Stimulated activated CD8-positive, alpha-beta memory T cell treated with anti-CD3 and anti-CD28 coated beads, Interleukin-15, amount 100 ng/mL, for 24 hours (primary cell): ENCODE measurements around the gene SAMD10.
"Not testable (repeated sequence)": the region's sequence is repeated elsewhere in the genome, so short reads cannot be mapped to it uniquely, and the experiment has no call there.

Experiments
- DNase-seq: peaks from one replicate; pipeline ENCODE4 v3.0.0-alpha.2; 2020; ENCODE audit warnings: low read depth

The SAMD10 gene

GRCh38 chr20:63979557-63980316 is at the start of gene SAMD10:
Gene SAMD10 (minus strand): TSS chr20:63979642. CDS start chr20:63979467, 175 bp downstream.
- DNase-seq = peak; percentile 50

- no peak for DNase-seq
Observed at GRCh38 chr20:64027981-64028685, 48.7 kb upstream of the SAMD10 start.

GRCh38 chr20:64025826-64026412 is 46.5 kb upstream of the SAMD10 start:
- no peak for DNase-seq

DNA sequence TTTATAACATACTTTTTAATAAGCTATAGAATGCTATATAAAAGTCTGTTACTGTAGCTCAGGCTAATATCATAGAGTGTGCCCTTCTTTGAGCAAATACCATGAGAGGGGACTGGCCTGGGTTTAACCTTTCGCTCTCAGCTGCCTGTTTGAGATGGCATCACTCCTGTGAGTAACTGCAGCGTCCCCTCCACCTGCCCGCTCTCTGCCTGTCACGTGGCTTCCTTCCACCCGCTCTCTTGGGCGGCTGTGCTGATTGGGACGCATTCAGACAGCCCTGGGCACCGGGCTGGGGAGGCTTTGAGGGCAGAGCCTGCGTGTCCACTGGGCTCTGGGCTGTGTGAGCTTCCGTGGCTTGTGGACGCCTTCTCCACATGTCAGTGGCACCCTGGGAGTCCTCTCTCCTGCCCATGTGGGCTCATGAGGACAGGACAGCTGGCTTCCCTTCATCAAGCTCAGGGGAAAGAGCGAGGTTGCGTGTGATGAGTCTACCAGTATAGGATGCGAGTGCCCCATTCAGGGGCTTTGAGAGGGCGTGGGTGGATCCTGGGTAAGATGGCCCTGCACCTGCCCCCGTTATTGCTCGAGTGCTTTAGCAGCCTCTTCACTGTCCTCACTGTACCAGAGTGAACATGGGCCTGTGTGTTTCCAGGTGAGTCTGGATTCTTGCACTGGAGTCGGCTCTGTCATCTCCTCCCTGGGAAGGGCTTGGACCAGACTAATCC is 45.8 kb upstream of the SAMD10 start:
- no peak for DNase-seq

- no peak for DNase-seq
Observed at GRCh38 chr20:64024141-64024990, 44.9 kb upstream of the SAMD10 start.

GRCh38 chr20:64023361-64024140 is 44.1 kb upstream of the SAMD10 start:
- DNase-seq = no peak

DNA sequence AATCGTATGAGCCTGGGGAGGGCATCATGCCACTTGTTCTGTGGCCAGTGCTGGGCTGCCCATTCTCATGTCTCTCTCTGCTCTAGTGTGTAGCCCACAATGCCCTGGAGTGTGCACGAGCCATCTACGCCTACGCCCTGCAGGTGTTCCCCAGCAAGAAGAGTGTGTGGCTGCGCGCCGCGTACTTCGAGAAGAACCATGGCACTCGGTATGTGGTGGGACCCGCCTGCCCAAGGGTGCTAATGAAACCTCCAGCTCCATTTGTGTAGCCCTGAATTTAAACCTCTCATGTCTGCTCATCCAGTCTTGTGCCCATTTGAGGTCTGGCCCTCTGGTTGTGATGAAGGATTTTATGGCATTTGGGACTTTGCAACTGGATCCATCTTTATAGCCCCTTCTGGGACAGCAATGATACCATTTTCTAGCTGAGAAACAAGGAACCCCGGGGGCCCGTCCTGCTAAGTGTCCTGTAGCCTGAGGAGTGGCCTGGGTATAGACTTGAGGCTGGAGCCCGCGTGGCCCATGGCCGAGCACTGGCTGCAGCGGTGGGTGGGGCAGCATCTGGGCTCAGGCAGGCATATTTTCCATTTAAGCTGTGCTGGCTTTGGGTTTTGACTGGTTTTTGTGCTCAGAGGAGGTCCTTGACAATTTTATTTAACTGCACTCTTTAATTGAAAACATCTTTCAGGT is 43.4 kb upstream of the SAMD10 start:
- no peak for DNase-seq

GRCh38 chr20:64021124-64021975 is 41.9 kb upstream of the SAMD10 start:
- no peak for DNase-seq

DNA sequence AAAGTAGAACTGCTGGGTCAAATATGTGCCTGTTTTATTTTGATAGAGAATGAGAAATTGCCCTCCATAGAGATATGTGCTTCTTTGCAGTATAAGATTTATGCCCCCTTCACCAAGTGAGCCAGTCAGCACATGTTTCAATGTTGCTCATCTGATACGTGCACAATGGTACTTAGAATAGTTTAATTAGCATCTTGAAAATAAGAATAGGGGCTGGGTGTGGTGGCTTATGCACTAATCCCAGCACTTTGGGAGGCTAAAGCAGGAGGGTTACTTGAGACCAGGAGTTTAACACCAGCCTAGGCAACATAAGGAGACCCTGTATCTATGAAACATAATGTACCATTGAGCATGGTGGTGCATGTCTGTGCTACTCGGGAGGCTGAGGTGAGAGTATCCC is 36.2 kb upstream of the SAMD10 start:
- no peak for DNase-seq

GRCh38 chr20:64012385-64013154 is 33.1 kb upstream of the SAMD10 start:
- not testable (repeated sequence) for DNase-seq

DNA sequence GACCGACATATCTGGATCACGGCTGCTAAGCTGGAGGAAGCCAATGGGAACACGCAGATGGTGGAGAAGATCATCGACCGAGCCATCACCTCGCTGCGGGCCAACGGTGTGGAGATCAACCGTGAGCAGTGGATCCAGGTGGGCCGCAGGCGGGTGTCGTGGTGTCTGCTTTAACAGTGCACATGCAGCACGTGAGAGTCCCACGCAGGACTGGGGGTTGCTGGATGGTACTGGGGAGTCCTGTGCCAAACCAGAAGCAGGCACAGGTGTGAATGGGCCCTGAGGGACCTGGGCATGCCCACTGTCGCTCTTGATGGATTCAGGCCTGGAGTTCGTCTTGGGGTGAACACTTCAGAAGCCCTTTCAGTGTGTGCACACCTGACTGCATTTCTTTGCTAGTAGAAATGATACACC is 31.9 kb upstream of the SAMD10 start:
- no peak for DNase-seq

DNA sequence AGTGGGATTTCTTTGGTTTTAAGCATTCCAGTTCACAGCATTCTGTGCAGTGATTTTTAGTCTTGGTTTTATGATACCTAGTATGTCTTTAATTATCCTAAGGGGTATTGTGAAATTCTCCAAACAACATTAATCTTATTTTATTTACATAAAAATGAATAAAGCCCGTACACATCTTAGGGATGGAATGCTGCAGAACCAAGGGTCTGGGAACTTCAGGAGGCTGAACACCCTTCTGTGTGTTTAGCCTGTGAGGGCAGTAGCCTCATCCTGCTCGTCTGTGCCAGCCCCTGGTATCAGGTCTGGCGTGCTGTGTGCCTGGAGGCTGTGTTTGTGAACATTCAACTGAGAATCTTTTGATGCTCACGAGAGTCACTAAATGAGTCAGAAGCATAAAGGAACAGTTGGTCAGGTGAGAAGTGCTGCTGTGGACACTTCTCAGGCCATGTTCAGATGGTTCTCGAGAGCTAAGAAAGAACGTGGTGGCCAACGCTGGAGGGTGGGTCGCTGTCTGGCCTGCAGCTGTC is 31.3 kb upstream of the SAMD10 start:
- DNase-seq = no peak

- no peak for DNase-seq
Observed at GRCh38 chr20:64009811-64010387, 30.5 kb upstream of the SAMD10 start.

DNA sequence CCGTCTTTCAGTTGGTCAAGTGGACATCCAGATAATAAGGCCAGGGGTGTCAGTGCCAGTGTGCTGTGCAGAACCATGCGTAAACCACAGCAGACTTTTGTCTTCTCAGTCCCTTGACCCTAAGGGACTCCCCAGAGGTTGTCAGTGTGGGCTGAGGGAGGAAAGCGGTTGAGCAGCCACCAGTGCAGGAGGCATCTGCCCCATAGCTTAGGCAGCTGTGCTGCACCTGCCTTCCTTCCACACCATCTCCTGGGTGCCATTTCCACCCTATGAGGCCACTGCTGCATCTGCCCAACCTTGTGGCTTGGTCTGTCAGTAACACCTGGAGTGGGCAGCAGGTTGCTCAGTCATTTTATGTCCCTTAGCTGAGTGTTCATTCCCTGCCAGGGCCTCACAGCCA is 27.5 kb upstream of the SAMD10 start:
- DNase-seq = no peak

GRCh38 chr20:64006490-64006889 is 27.0 kb upstream of the SAMD10 start:
- DNase-seq = no peak

DNA sequence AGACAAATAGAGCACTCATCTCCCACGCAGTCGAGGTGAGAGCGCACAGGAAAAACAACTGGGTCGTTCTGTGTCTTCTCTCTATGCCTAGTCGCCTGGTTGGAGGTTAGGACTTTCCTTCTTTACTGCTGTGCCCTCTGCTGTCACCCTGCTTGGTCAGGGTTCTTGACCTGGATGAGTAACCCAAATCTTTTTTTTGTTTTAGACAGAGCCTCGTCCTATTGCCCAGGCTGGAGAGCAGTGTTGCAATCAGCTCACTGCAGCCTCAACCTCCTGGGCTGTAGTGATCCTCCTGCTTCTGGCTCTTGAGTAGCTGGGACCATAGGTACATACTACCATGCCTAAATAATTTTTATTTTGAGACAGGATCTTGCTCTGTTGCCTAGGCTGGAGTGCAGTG is 26.0 kb upstream of the SAMD10 start:
- no peak for DNase-seq

DNA sequence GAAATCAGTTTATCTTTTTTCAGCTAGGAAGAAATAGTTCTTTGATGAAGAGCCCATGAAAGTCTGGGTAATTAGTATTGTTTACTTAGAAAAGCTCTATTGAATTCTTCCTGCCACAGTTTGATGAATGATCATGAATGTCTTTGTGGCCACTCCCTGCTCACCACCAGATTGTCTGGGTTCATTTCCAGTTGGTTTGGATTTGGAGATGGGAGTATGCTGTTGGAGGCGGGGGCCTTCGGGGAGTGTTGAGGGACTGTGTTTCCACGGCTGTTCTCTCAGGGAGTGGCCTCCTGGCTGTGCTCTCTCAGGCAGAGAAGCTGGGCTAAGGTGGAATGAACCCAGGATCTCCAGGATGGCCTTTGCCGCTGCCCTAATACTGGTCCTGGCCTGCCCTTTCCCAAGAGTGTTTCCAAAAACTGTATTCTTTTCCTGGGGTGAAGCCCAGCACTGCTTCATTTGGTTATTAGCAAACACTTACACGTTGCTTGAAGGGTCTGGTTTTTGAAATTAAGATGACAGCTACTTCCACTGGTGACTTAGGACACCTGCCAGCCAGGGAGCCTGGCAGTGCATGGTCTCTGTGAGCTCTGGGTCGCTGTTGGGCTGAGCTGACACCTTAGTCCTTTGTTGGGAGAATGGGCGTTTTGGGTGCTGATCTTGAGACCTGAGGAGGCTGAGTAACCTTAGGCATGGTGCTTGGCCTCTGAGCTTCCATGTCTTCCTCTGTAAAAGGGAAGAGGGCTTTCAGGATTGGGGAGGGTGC is 24.7 kb upstream of the SAMD10 start:
- no peak for DNase-seq
